ENCODE results near the gene DMD.

The DMD gene

GRCh38 chrX:31713120-31713519, 1498.2 kb downstream of the DMD start:
- no peak for DNase-seq (ENCODE audit: extremely low spot score)
- POLR2A ChIA-PET = no interaction called here
- TF ChIP-seq CTCF (IDR thresholded peaks at IDR 0.05; ENCODE audit: control extremely low read depth, extremely low read depth, low read depth, missing control alignments) = no peak
- CTCF ChIA-PET = no interaction called here

GRCh38 chrX:31711166-31711565, 1500.2 kb downstream of the DMD start:
- TF ChIP-seq CTCF (IDR thresholded peaks at IDR 0.05; ENCODE audit: control extremely low read depth, extremely low read depth, low read depth, missing control alignments) = no peak
- ChIA-PET POLR2A (no interaction called here), CTCF (no interaction called here)
- no peak for DNase-seq (ENCODE audit: extremely low spot score)

- no peak for TF ChIP-seq CTCF (IDR thresholded peaks at IDR 0.05; ENCODE audit: control extremely low read depth, extremely low read depth, low read depth, missing control alignments)
- ChIA-PET POLR2A (no interaction called here), CTCF (no interaction called here)
- DNase-seq (ENCODE audit: extremely low spot score) = no peak
Observed at GRCh38 chrX:31708116-31708515, 1503.2 kb downstream of the DMD start.

GRCh38 chrX:31706466-31706865, 1504.9 kb downstream of the DMD start:
- TF ChIP-seq CTCF (IDR thresholded peaks at IDR 0.05; ENCODE audit: control extremely low read depth, extremely low read depth, low read depth, missing control alignments) = no peak
- ChIA-PET POLR2A (no interaction called here), CTCF (no interaction called here)
- no peak for DNase-seq (ENCODE audit: extremely low spot score)

GRCh38 chrX:31705816-31706215, 1505.5 kb downstream of the DMD start:
- no peak for TF ChIP-seq CTCF (IDR thresholded peaks at IDR 0.05; ENCODE audit: control extremely low read depth, extremely low read depth, low read depth, missing control alignments)
- DNase-seq (ENCODE audit: extremely low spot score) = no peak
- POLR2A ChIA-PET = no interaction called here
- CTCF ChIA-PET = no interaction called here

- no peak for DNase-seq (ENCODE audit: extremely low spot score)
- ChIA-PET POLR2A (no interaction called here), CTCF (no interaction called here)
- TF ChIP-seq CTCF (IDR thresholded peaks at IDR 0.05; ENCODE audit: control extremely low read depth, extremely low read depth, low read depth, missing control alignments) = no peak
Observed at GRCh38 chrX:31704938-31705337, 1506.4 kb downstream of the DMD start.

- no peak for DNase-seq (ENCODE audit: extremely low spot score)
- no peak for TF ChIP-seq CTCF (IDR thresholded peaks at IDR 0.05; ENCODE audit: control extremely low read depth, extremely low read depth, low read depth, missing control alignments)
- CTCF ChIA-PET = no interaction called here
- POLR2A ChIA-PET = no interaction called here
Observed at GRCh38 chrX:31702222-31702621, 1509.1 kb downstream of the DMD start.

All from GM10248 (cell line).